PC-3 (cell line): ENCODE results near the gene MAP3K20. TPM values are rescaled to one million over a fixed set of nuclear protein-coding genes. Genes with fewer than 3 reads are reported as not detected.

ENCODE experiments used
- ATAC-seq: fragments of 200-7000 bp; cut with Tn5 transposase; 2 replicates; pipeline ENCODE4 v1.9.1; 2020; ENCODE audit warnings: mild to moderate bottlenecking, moderate library complexity
- BruUV-seq: library from RNA; stranded (reverse); fragments of 400-500 nt; replicated peaks from 2 replicates; lab custom pipeline; 2021; lab: Mats Ljungman, UMichigan
- CTCF ChIA-PET: fragments of 300-600 bp; sonication (Branson Sonifier 250); formaldehyde crosslinking; loops from one replicate; lab custom pipeline; 2022; ENCODE audit warnings: antibody characterized with exemption; lab: Charles Lee
- POLR2A ChIA-PET: fragments of 300-600 bp; sonication (Branson Sonifier 250); formaldehyde crosslinking; loops from one replicate; lab custom pipeline; 2022; ENCODE audit warnings: antibody characterized with exemption; ENCODE audit not compliant: unreplicated experiment; lab: Charles Lee
- DNase-seq: peaks from one replicate; pipeline ENCODE4 v3.0.0-alpha.2; 2015
- H2AFZ ChIP-seq: fragments of 300-600 bp; sonication (generic); 2 replicates; pipeline ENCODE4 v1.6.0; 2016; ENCODE audit warnings: antibody characterized with exemption, low read length
- H3F3A ChIP-seq: fragments of 300-600 bp; sonication (generic); one replicate; pipeline ENCODE4 v1.6.0; 2017; ENCODE audit warnings: antibody characterized with exemption, low read length, control low read depth, mild to moderate bottlenecking; ENCODE audit not compliant: unreplicated experiment
- H3K27ac ChIP-seq: fragments of 300-600 bp; sonication (generic); 2 replicates; pipeline ENCODE4 v1.5.1; 2016; ENCODE audit warnings: mild to moderate bottlenecking, low read length
- H3K27me3 ChIP-seq: fragments of 300-600 bp; sonication (generic); 2 replicates; pipeline ENCODE4 v1.6.1; 2016; ENCODE audit warnings: low read length, mixed read lengths
- H3K36me3 ChIP-seq: fragments of 300-600 bp; sonication (generic); 2 replicates; pipeline ENCODE4 v1.6.1; 2016; ENCODE audit warnings: low read depth, mixed run types, low read length, mixed read lengths
- H3K4me1 ChIP-seq: fragments of 300-600 bp; sonication (generic); 2 replicates; pipeline ENCODE4 v1.5.1; 2016; ENCODE audit warnings: low read length; ENCODE audit not compliant: insufficient read depth
- H3K4me2 ChIP-seq: fragments of 300-600 bp; sonication (generic); 2 replicates; pipeline ENCODE4 v1.6.0; 2016; ENCODE audit warnings: low read length
- H3K4me3 ChIP-seq: fragments of 300-600 bp; sonication (generic); 2 replicates; pipeline ENCODE4 v1.5.1; 2016; ENCODE audit warnings: mild to moderate bottlenecking, low read length, mixed read lengths
- H3K79me2 ChIP-seq: fragments of 300-600 bp; sonication (generic); 2 replicates; pipeline ENCODE4 v1.6.1; 2017; ENCODE audit warnings: low read length, mixed read lengths
- H3K9ac ChIP-seq: fragments of 300-600 bp; sonication (generic); 2 replicates; pipeline ENCODE4 v1.6.0; 2016; ENCODE audit warnings: mild to moderate bottlenecking, low read length
- H3K9me2 ChIP-seq: fragments of 300-600 bp; sonication (generic); replicated peaks from 2 replicates; pipeline ENCODE4 v1.6.1; 2016; ENCODE audit warnings: mixed run types, low read length, mixed read lengths
- H3K9me3 ChIP-seq: fragments of 300-600 bp; sonication (generic); 2 replicates; pipeline ENCODE4 v1.6.1; 2016; ENCODE audit warnings: low read length, mixed read lengths
- H4K20me1 ChIP-seq: fragments of 300-600 bp; sonication (generic); 2 replicates; pipeline ENCODE4 v1.6.1; 2016; ENCODE audit warnings: low read length, mixed read lengths
- EZH2 ChIP-seq: fragments of 300-600 bp; sonication (generic); IDR thresholded peaks from one replicate; pipeline ENCODE4 v1.6.1; 2017; ENCODE audit warnings: antibody characterized with exemption, mild to moderate bottlenecking, low read length; ENCODE audit not compliant: unreplicated experiment
- EZH2phosphoT487 ChIP-seq: fragments of 300-600 bp; sonication (generic); IDR thresholded peaks from 2 replicates; pipeline ENCODE4 v1.6.1; 2018; ENCODE audit warnings: mild to moderate bottlenecking, antibody characterized with exemption, low read length, borderline replicate concordance
- intact Hi-C: fragments of 100-400 bp; cut with micrococcal nuclease; formaldehyde crosslinking; loops from 2 replicates; pipeline ENCODE4 v1.9.0; 2023
- total RNA-seq: library from RNA; depleted of rRNA; stranded (reverse); fragments of >200 nt; gene quantifications from 2 replicates; pipeline ENCODE4 v1.2.3, GENCODE V29; 2014
- TF ChIP-seq, protein P1 (sequence below): fragments of 300-600 bp; sonication (generic); conservative IDR thresholded peaks from 2 replicates; pipeline ENCODE4 v1.5.1; 2017; ENCODE audit warnings: antibody characterized with exemption, low read depth, mild to moderate bottlenecking, low read length

The MAP3K20 gene
- total RNA-seq, 1 experiment from 2014 or later = 29.8 TPM

DNA sequence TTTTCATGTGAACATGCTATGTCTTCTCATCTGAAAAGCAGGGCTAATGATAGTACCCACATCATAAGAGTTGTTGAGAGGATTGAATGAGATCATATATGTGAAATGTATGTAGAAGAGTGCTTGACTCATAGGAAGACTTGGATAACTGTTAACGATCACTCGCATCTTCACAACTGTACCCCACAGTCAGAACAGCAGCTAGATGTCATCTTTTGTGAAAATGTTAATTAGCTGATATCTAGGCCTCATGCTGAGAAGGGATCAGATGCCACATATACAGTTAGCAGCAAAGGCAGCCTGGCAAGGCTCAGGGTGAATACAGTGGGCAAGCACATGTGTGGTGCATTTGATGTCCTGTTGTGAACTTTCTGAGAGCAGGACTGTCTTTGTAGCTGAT is 24.2 kb downstream of the MAP3K20 start:
- BruUV-seq = no TSS peak
- Histone ChIP-seq H3K4me3 (no peak overlapping the region), H2AFZ (no peak overlapping the region), H3K36me3 (peaks cover 3% of the 10 kb centered on the region), H3K9me3 (no peaks in the 10 kb centered on the region), H3K9ac (no peak overlapping the region), H4K20me1 (no peaks in the 10 kb centered on the region), H3K79me2 (no peaks in the 10 kb centered on the region), H3K27ac (no peak overlapping the region), H3F3A (no peaks in the 10 kb centered on the region), H3K4me1 (no peaks in the 10 kb centered on the region), H3K27me3 (no peaks in the 10 kb centered on the region), H3K4me2 (no peak overlapping the region), H3K9me2 (no peaks in the 10 kb centered on the region)
- ATAC-seq (no peak), DNase-seq (no peak)
- TF ChIP-seq EZH2 (no peak), EZH2phosphoT487 (no peak)
- TF ChIP-seq, protein P1, sequence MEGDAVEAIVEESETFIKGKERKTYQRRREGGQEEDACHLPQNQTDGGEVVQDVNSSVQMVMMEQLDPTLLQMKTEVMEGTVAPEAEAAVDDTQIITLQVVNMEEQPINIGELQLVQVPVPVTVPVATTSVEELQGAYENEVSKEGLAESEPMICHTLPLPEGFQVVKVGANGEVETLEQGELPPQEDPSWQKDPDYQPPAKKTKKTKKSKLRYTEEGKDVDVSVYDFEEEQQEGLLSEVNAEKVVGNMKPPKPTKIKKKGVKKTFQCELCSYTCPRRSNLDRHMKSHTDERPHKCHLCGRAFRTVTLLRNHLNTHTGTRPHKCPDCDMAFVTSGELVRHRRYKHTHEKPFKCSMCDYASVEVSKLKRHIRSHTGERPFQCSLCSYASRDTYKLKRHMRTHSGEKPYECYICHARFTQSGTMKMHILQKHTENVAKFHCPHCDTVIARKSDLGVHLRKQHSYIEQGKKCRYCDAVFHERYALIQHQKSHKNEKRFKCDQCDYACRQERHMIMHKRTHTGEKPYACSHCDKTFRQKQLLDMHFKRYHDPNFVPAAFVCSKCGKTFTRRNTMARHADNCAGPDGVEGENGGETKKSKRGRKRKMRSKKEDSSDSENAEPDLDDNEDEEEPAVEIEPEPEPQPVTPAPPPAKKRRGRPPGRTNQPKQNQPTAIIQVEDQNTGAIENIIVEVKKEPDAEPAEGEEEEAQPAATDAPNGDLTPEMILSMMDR = no peak
- intact Hi-C loops = no loop called here
- POLR2A ChIA-PET = no interaction called here
- CTCF ChIA-PET = no interaction called here

DNA sequence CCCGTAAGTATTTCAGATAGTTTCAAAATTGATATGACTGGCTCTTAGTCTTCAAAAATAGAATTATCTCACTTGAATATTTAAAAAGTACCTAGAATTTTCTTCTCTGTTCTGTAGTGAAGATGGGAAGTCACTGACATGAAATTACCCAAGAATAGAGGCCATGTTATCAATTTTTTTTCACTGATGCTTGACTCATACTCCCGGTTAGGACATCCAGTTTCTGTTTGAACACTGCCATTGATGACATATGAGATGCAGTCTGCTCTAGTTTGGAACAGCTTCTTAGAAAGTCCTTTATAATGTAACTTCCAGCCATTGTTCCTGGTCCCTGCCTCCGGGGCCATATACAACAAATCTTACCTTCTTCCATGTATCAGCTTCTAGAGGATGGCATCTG is 26.0 kb downstream of the MAP3K20 start:
- TF ChIP-seq EZH2 (no peak), EZH2phosphoT487 (no peak)
- H3K36me3 ChIP-seq = peaks cover 2% of the 10 kb centered on the region
- peaks cover 6% of the 10 kb centered on the region; the same call in 1 of the 2 replicates for H3K79me2 ChIP-seq
- no peaks in the 10 kb centered on the region for H4K20me1 ChIP-seq
- no peaks in the 10 kb centered on the region for H3K27me3 ChIP-seq
- no peaks in the 10 kb centered on the region for H3F3A ChIP-seq
- POLR2A ChIA-PET = no interaction called here
- DNase-seq (no peak), ATAC-seq (no peak)
- BruUV-seq = no TSS peak
- intact Hi-C loops = no loop called here
- no peaks in the 10 kb centered on the region for H3K9me2 ChIP-seq
- H3K27ac ChIP-seq = no peak overlapping the region
- CTCF ChIA-PET = no interaction called here
- H3K4me1 ChIP-seq = no peaks in the 10 kb centered on the region; the same call in 1 of the 2 replicates
- no peaks in the 10 kb centered on the region for H3K9me3 ChIP-seq
- no peak overlapping the region for H2AFZ ChIP-seq
- no peak overlapping the region for H3K4me3 ChIP-seq
- H3K4me2 ChIP-seq = no peak overlapping the region
- H3K9ac ChIP-seq = no peak overlapping the region

DNA sequence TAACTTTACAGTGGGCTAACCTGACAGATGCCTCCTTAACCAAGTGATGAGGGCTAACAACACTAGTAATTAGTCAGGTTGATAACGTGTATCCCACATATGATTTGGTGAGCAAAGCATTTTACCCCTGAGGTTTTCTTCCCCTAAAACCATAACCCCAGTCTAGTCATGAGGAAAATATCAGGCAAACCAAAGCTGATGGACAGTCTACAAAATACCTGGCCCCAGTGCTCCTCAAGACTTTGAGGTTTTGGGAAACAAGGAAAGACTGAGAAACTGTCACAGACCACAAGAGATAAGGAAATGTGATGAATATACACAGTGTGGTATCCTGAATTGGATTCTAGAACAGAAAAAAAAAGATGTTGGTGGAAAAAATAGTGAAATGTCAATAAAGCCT is 28.5 kb downstream of the MAP3K20 start:
- DNase-seq (no peak), ATAC-seq (no peak)
- H3K4me2 ChIP-seq = no peak overlapping the region
- peaks cover 12% of the 10 kb centered on the region; the same call in 1 of the 2 replicates for H3K79me2 ChIP-seq
- BruUV-seq = no TSS peak
- ChIA-PET POLR2A (no interaction called here), CTCF (no interaction called here)
- H3K27ac ChIP-seq = no peak overlapping the region
- H3K9me3 ChIP-seq = no peaks in the 10 kb centered on the region
- H2AFZ ChIP-seq = no peak overlapping the region
- H4K20me1 ChIP-seq = no peaks in the 10 kb centered on the region
- intact Hi-C loops = no loop called here
- no peaks in the 10 kb centered on the region for H3K9me2 ChIP-seq
- no peak for TF ChIP-seq EZH2
- TF ChIP-seq, protein P1 = no peak
- TF ChIP-seq EZH2phosphoT487 = no peak
- no peak overlapping the region for H3K4me3 ChIP-seq
- H3K4me1 ChIP-seq = peaks cover 11% of the 10 kb centered on the region
- no peaks in the 10 kb centered on the region for H3K36me3 ChIP-seq
- H3F3A ChIP-seq = no peaks in the 10 kb centered on the region
- H3K9ac ChIP-seq = no peak overlapping the region
- no peaks in the 10 kb centered on the region for H3K27me3 ChIP-seq
